Measurements from ENCODE around the gene TDRKH. TPM values are rescaled to one million over a fixed set of nuclear protein-coding genes. Genes with fewer than 3 reads are reported as not detected.
"Not testable (repeated sequence)": the region's sequence is repeated elsewhere in the genome, so short reads cannot be mapped to it uniquely, and the experiment has no call there.

Gene TDRKH
- total RNA-seq, 1 donor from 2014 or later, result 3.8 TPM

GRCh38 chr1:151773702-151774101 lies 16.6 kb downstream of the TDRKH start:
- no peak for TF ChIP-seq CTCF (IDR thresholded peaks at IDR 0.05; ENCODE audit: borderline replicate concordance)
- Histone ChIP-seq H3K27ac (replicated peaks) (no peak overlapping the region), H3K9me3 (replicated peaks) (no peaks in the 10 kb centered on the region), H3K4me3 (no peak overlapping the region), H3K4me1 (no peaks in the 10 kb centered on the region), H3K36me3 (peaks cover 54% of the 10 kb centered on the region), H3K27me3 (ENCODE audit: low read depth) (no peaks in the 10 kb centered on the region)
- intact Hi-C loops (cut with micrococcal nuclease), result no loop called here
- DNase-seq, result no peak

GRCh38 chr1:151769270-151769669 lies 21.0 kb downstream of the TDRKH start:
- H3K4me3 ChIP-seq; H3K27me3 ChIP-seq (ENCODE audit: low read depth); H3K27ac ChIP-seq (replicated peaks); DNase-seq; H3K9me3 ChIP-seq (replicated peaks); H3K4me1 ChIP-seq; intact Hi-C loops (cut with micrococcal nuclease): not testable (repeated sequence)
- H3K36me3 ChIP-seq, result peaks cover 13% of the 10 kb centered on the region

GRCh38 chr1:151768351-151769066 lies 21.8 kb downstream of the TDRKH start:
- H3K27me3 ChIP-seq (ENCODE audit: low read depth); intact Hi-C loops (cut with micrococcal nuclease): not testable (repeated sequence)

GRCh38 chr1:151763990-151764389 lies 26.3 kb downstream of the TDRKH start:
- no peaks in the 10 kb centered on the region for H3K27me3 ChIP-seq (ENCODE audit: low read depth)
- H3K4me1 ChIP-seq, result peaks cover 25% of the 10 kb centered on the region
- no peaks in the 10 kb centered on the region for H3K9me3 ChIP-seq (replicated peaks)
- peak overlapping the region; percentile 86 for H3K4me3 ChIP-seq
- H3K36me3 ChIP-seq, result peaks cover 31% of the 10 kb centered on the region
- DNase-seq, result no peak
- intact Hi-C loops (cut with micrococcal nuclease), result no loop called here
- H3K27ac ChIP-seq (replicated peaks), result peak overlapping the region; percentile 93
- no peak for TF ChIP-seq CTCF (IDR thresholded peaks at IDR 0.05; ENCODE audit: borderline replicate concordance)

More at GRCh38 chr1:151768351-151769066, 21.8 kb downstream of the TDRKH start:
- H3K27ac ChIP-seq (replicated peaks); H3K36me3 ChIP-seq; H3K9me3 ChIP-seq (replicated peaks); DNase-seq; H3K4me3 ChIP-seq: not testable (repeated sequence)
- peaks cover 12% of the 10 kb centered on the region for H3K4me1 ChIP-seq

- peak; percentile 81 for DNase-seq
- H3K9me3 ChIP-seq (replicated peaks), result no peaks in the 10 kb centered on the region
- intact Hi-C loops (cut with micrococcal nuclease), result no loop called here
- peaks cover 25% of the 10 kb centered on the region for H3K4me1 ChIP-seq
- H3K27me3 ChIP-seq (ENCODE audit: low read depth), result no peaks in the 10 kb centered on the region
- peak within 1 kb of the TSS; percentile 86 for H3K4me3 ChIP-seq
- H3K36me3 ChIP-seq, result peaks cover 38% of the 10 kb centered on the region
- no peak for TF ChIP-seq CTCF (IDR thresholded peaks at IDR 0.05; ENCODE audit: borderline replicate concordance)
- H3K27ac ChIP-seq (replicated peaks), result peak within 1 kb of the TSS; percentile 93
These were observed 27.1 kb downstream of the TDRKH start, which contains the start of gene MRPL9 for GRCh38 chr1:151762941-151763921. Gene MRPL9, minus strand, starts transcription at chr1:151763496. Its CDS starts 17 bp downstream, at chr1:151763479.

GRCh38 chr1:151760597-151761385 lies 29.5 kb downstream of the TDRKH start:
- no peak for DNase-seq
- Histone ChIP-seq H3K27ac (replicated peaks) (no peak overlapping the region), H3K4me1 (peaks cover 25% of the 10 kb centered on the region), H3K36me3 (peaks cover 43% of the 10 kb centered on the region), H3K9me3 (replicated peaks) (no peaks in the 10 kb centered on the region), H3K27me3 (ENCODE audit: low read depth) (no peaks in the 10 kb centered on the region), H3K4me3 (no peak overlapping the region)
- no peak for TF ChIP-seq CTCF (IDR thresholded peaks at IDR 0.05; ENCODE audit: borderline replicate concordance)
- intact Hi-C loops (cut with micrococcal nuclease), result no loop called here

Data from left ventricle myocardium inferior (tissue), 1 donor.